Keratinocyte (primary cell): ENCODE data around the gene TMEM163. TPM values are rescaled to one million over a fixed set of nuclear protein-coding genes. Genes with fewer than 3 reads are reported as not detected.

Source experiments
- DNase-seq: peaks from one replicate; pipeline ENCODE4 v3.0.0-alpha.2; 2011; ENCODE audit warnings: low read depth, missing footprints, low spot score
- FAIRE-seq: peaks from 2 replicates; lab custom pipeline; 2011; peaks lifted over from hg19 to GRCh38; lab: Jason Lieb, UNC
- H2AFZ ChIP-seq: 2 replicates; pipeline ENCODE4 v1.6.0; 2012; ENCODE audit warnings: low read length, control low read depth, inconsistent platforms; ENCODE audit not compliant: control insufficient read depth
- H3K27ac ChIP-seq: 2 replicates; pipeline ENCODE4 v1.5.1; 2011; ENCODE audit warnings: low read length; ENCODE audit not compliant: control insufficient read depth, insufficient read depth
- H3K27me3 ChIP-seq: 3 replicates; pipeline ENCODE4 v1.6.0; 2011; ENCODE audit warnings: low read length; ENCODE audit not compliant: control insufficient read depth, insufficient read depth; ENCODE audit errors: extremely low read depth
- H3K36me3 ChIP-seq, 2 experiments: 2 replicates in 1 of 2; 3 replicates in 1 of 2; pipeline ENCODE4 v1.5.1; 2011; ENCODE audit warnings: low read length in 2 of 2, mild to moderate bottlenecking in 1 of 2; ENCODE audit not compliant: control insufficient read depth in 2 of 2, insufficient read depth in 2 of 2; ENCODE audit errors: extremely low read depth in 1 of 2
- H3K4me1 ChIP-seq: 3 replicates; pipeline ENCODE4 v1.5.1; 2011; ENCODE audit warnings: low read length; ENCODE audit not compliant: control insufficient read depth, insufficient read depth; ENCODE audit errors: extremely low read depth
- H3K4me2 ChIP-seq: 3 replicates; pipeline ENCODE4 v1.6.0; 2011; ENCODE audit warnings: low read depth, low read length; ENCODE audit not compliant: control insufficient read depth, insufficient read depth; ENCODE audit errors: extremely low read depth
- H3K4me3 ChIP-seq, 3 experiments: fragments of 200-600 bp in 1 of 3; sonication (generic) in 1 of 3; 2 replicates in 2 of 3; 3 replicates in 1 of 3; pipeline ENCODE4 v1.5.1; 2011 to 2016; ENCODE audit warnings: low read length in 3 of 3, mild to moderate bottlenecking in 3 of 3, control low read depth in 2 of 3, inconsistent platforms in 1 of 3, low read depth in 1 of 3, mixed read lengths in 1 of 3, mixed run types in 1 of 3, moderate library complexity in 1 of 3; ENCODE audit not compliant: control insufficient read depth in 2 of 3, insufficient read depth in 2 of 3; ENCODE audit errors: extremely low read depth in 1 of 3
- H3K79me2 ChIP-seq: 2 replicates; pipeline ENCODE4 v1.6.0; 2012; ENCODE audit warnings: low read length; ENCODE audit not compliant: control insufficient read depth, insufficient read depth
- H3K9ac ChIP-seq: 3 replicates; pipeline ENCODE4 v1.6.0; 2011; ENCODE audit warnings: low read length; ENCODE audit not compliant: control insufficient read depth, insufficient read depth; ENCODE audit errors: extremely low read depth
- H3K9me1 ChIP-seq: 3 replicates; pipeline ENCODE4 v1.6.0; 2011; ENCODE audit warnings: low read length; ENCODE audit not compliant: control insufficient read depth, insufficient read depth; ENCODE audit errors: extremely low read depth
- H3K9me3 ChIP-seq: 2 replicates; pipeline ENCODE4 v1.5.1; 2012; ENCODE audit warnings: low read depth, low read length; ENCODE audit not compliant: control insufficient read depth
- H4K20me1 ChIP-seq: 3 replicates; pipeline ENCODE4 v1.6.0; 2011; ENCODE audit warnings: low read length; ENCODE audit not compliant: control insufficient read depth, insufficient read depth; ENCODE audit errors: extremely low read depth
- CTCF ChIP-seq, 3 experiments: IDR thresholded peaks in 1 of 3; conservative IDR thresholded peaks in 1 of 3; optimal IDR thresholded peaks in 1 of 3; 2 replicates in 2 of 3; 3 replicates in 1 of 3; pipeline versions ENCODE3 to v1.5.1; 2011; ENCODE audit warnings: low read length in 3 of 3, mild to moderate bottlenecking in 3 of 3, moderate library complexity in 2 of 3, control low read depth in 1 of 3, inconsistent platforms in 1 of 3; ENCODE audit not compliant: insufficient read depth in 2 of 3; ENCODE audit errors: extremely low read depth in 1 of 3
- EZH2 ChIP-seq: IDR thresholded peaks from one replicate; pipeline ENCODE4 v1.6.1; 2012; ENCODE audit warnings: inconsistent platforms, mild to moderate bottlenecking, low read length, moderate library complexity
- dilution Hi-C: fragments of 300-500 bp; cut with MboI; formaldehyde crosslinking; loops from one replicate; pipeline ENCODE4 v1.7.0; 2020; ENCODE audit warnings: low sequenced_read_pairs; ENCODE audit not compliant: extremely low pct_ligation_motif_present
- polyA plus RNA-seq, 5 experiments: library from polyadenylated mRNA; depleted of rRNA in 3 of 5; stranded (reverse) in 3 of 5; stranded (forward) in 1 of 5; unstranded in 1 of 5; fragments of >200 nt; gene quantifications; 1 replicate in 1 of 5; 2 replicates in 3 of 5; 3 replicates in 1 of 5; pipeline versions ENCODE4 v1.2.1 to v1.2.3, GENCODE V29; 2011 to 2012; ENCODE audit warnings: missing spikeins in 2 of 5, low read depth in 1 of 5, low replicate concordance in 1 of 5

The TMEM163 gene
- polyA plus RNA-seq, 1 donor (not counting 4 experiments of a cell fraction or from before 2014, with no cell fraction given) = not detected

- no peak overlapping the region for H3K27ac ChIP-seq
- TF ChIP-seq EZH2 (no peak), CTCF (optimal IDR thresholded peaks at IDR 0.05 in 1 of 3, IDR thresholded peaks at IDR 0.05 in 1 of 3, conservative IDR thresholded peaks at IDR 0.05 in 1 of 3; ENCODE audit: extremely low read depth in 1 of 3, insufficient read depth in 2 of 3, low read length in 3 of 3) (no peak)
- no peaks in the 10 kb centered on the region for H3K79me2 ChIP-seq
- H3K4me1 ChIP-seq = no peaks in the 10 kb centered on the region
- no peak overlapping the region for H2AFZ ChIP-seq
- H3K4me3 ChIP-seq = no peak overlapping the region
- peaks cover 4% of the 10 kb centered on the region for H3K27me3 ChIP-seq
- H4K20me1 ChIP-seq = no peaks in the 10 kb centered on the region
- dilution Hi-C loops = no loop called here
- H3K4me2 ChIP-seq = no peak overlapping the region
- DNase-seq (no peak), FAIRE-seq (no peak)
- H3K36me3 ChIP-seq = no peaks in the 10 kb centered on the region
- H3K9ac ChIP-seq = no peak overlapping the region
- H3K9me3 ChIP-seq = no peaks in the 10 kb centered on the region
- H3K9me1 ChIP-seq = no peaks in the 10 kb centered on the region
Measured at GRCh38 chr2:134634054-134634753, 84.6 kb downstream of the TMEM163 start.

- Histone ChIP-seq H3K36me3 (no peaks in the 10 kb centered on the region), H3K9me1 (no peaks in the 10 kb centered on the region), H3K9me3 (no peaks in the 10 kb centered on the region), H2AFZ (no peak overlapping the region), H3K4me1 (no peaks in the 10 kb centered on the region), H3K9ac (no peak overlapping the region), H3K27ac (no peak overlapping the region), H3K79me2 (no peaks in the 10 kb centered on the region), H3K4me3 (no peak overlapping the region), H4K20me1 (no peaks in the 10 kb centered on the region), H3K27me3 (no peaks in the 10 kb centered on the region), H3K4me2 (no peak overlapping the region)
- TF ChIP-seq EZH2 (no peak), CTCF (optimal IDR thresholded peaks at IDR 0.05 in 1 of 3, IDR thresholded peaks at IDR 0.05 in 1 of 3, conservative IDR thresholded peaks at IDR 0.05 in 1 of 3; ENCODE audit: extremely low read depth in 1 of 3, insufficient read depth in 2 of 3, low read length in 3 of 3) (no peak)
- FAIRE-seq (no peak), DNase-seq (no peak)
- dilution Hi-C loops = no loop called here
Measured at GRCh38 chr2:134630504-134631159, 88.2 kb downstream of the TMEM163 start.
